Left colon (tissue), 2 donors: Measurements from ENCODE around the gene ZNF678. TPM values are rescaled to one million over a fixed set of nuclear protein-coding genes. Genes with fewer than 3 reads are reported as not detected.

ENCODE experiments used
- ATAC-seq: fragments of 200-7000 bp; cut with Tn5 transposase; one replicate; pipeline ENCODE4 v1.9.1; 2020; ENCODE audit warnings: mild to moderate bottlenecking, moderate library complexity
- DNase-seq, 2 donors: peaks; one replicate each; pipeline ENCODE4 v3.0.0-alpha.2; 2020
- intact Hi-C, 2 donors: fragments of 100-400 bp; cut with DNase I in 1 of 2; cut with micrococcal nuclease in 1 of 2; formaldehyde crosslinking; loops; one replicate each; pipeline versions ENCODE4 v1.11.2 to v1.14.0; 2022; cut with DNase I, micrococcal nuclease
- long read RNA-seq: library from polyadenylated mRNA; unstranded; transcript quantifications from one replicate; pipeline ENCODE4 v2.0.0, GENCODE V29; 2021
- total RNA-seq, 2 donors: library from RNA; stranded (reverse); fragmentation: NEBNext Ultra II Directional; extraction: Animal tissue kit (Norgen Biotek cat#: 25700); gene quantifications; one replicate each; pipeline ENCODE4 v1.2.1, GENCODE V29; 2021
- donor health status: DM: no; HTN: no; CAD: no.
- donor health status: DM: yes; HTN: yes; CAD: no.

The ZNF678 gene
- total RNA-seq = 1 to 10 TPM; 6.7 to 9.2 TPM
- long read RNA-seq, partial matches to known transcripts = 0 of 2 reads
- long read RNA-seq, other reads (novel, unspliced or antisense) = 2 of 2 reads

DNA sequence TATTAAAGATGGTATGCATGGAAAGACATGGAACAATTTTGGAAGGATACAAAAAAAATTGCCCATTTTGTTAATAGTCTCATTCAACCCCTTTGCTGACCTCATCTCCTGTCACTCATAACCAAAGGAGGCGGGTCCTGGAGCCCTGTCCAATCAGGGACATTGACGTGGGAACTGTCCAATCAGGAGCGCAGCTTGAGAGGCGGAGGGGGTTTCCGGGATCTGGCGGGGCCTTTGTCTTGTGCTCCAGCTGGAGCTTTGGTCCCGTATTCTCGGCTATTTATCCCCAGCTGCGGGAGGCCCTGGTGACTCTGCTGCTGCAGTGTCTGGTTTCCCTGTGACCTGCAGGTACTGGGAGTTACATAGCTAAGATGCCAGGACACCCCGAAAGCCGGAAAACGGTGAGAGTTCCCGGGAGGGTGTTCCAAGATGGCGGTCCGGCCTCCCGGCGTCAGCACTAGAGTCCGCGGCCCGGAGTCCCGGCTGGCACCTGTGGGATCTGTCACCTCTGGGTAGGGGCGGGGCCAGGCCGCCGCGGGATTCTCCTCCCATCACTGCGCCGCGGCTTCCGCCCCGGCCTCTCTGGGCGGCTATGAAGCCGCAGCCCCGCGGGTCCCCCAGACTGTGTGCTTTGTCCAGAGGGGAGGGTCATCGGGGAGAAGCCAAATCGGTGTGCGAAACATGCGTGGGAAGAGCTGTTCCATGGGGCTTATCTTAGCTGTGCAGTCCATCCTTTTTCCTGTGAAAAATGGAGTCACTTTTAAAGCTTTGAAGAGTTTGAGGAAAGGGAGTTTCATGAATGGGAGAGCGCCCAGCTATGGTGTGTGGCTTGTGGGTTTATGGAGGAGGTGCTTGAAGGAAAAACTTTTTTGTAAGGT lies at the start of gene ZNF678:
Gene ZNF678, plus strand, starts transcription at position 233 of the 878 bp plus-strand sequence. CDS start 87,436 bp downstream, outside the sequence.
- DNase-seq = peak; percentile 94 to 95
- intact Hi-C loops = no loop called here
- peak; percentile 98 for ATAC-seq

DNA sequence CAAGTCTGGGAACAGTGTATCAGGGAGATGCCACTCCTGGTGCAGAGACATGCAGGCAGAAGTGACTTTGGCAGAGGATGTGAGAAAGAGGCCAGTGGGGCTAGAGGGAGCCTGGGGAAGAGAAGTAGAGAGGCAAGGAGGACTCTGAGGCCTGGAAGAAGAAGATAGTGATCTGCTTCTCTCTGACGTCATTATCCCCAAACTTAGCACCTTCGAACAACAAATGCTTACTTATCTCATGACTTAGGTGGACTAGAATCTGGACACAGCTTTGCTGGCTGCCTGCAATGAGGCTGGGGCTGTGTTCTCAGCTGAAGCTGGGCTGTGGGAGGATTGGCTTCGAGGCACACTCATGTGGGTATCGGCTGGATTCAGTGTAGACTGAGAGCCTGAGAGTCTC lies 44.5 kb upstream of the ZNF678 start:
- no peak for DNase-seq
- intact Hi-C loops = no loop called here
- no peak for ATAC-seq

DNA sequence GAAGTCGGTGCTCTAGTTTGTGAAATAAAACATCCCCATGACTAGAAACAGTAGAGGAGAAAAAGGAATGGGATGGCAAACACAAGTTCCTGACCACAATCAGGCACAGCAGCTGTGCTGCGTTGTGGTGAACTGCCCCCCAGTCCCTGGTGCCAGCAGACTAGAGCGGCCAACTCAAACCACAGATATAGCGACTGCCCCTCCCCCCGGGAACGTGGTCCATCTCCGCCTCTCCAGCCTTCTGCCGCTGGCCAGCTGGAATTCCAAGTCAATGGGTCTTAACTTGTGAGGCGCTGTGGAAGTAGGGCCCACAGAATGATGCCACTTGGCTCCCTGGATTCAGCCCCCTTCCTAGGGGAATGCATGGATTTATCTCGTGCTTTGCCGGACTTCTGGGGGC lies 41.6 kb upstream of the ZNF678 start:
- ATAC-seq (no peak), DNase-seq (no peak)
- intact Hi-C loops = no loop called here

DNA sequence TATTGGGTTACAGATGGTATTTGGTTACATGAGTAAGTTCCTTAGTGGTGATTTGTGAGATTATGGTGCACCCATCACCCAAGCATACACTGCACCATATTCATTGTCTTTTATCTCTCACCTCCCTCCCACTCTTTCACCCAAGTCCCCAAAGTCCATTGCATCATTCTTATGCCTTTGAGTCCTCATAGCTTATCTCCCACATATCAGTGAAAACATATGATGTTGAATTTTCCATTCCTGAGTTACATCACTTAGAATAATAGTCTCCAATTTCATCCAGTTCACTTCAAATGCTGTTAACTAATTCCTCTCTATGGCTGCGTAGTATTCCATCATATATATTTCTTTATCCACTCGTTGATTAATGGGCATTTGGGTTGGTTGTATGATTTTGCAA lies 36.8 kb upstream of the ZNF678 start:
- no peak for ATAC-seq
- intact Hi-C loops = no loop called here

DNA sequence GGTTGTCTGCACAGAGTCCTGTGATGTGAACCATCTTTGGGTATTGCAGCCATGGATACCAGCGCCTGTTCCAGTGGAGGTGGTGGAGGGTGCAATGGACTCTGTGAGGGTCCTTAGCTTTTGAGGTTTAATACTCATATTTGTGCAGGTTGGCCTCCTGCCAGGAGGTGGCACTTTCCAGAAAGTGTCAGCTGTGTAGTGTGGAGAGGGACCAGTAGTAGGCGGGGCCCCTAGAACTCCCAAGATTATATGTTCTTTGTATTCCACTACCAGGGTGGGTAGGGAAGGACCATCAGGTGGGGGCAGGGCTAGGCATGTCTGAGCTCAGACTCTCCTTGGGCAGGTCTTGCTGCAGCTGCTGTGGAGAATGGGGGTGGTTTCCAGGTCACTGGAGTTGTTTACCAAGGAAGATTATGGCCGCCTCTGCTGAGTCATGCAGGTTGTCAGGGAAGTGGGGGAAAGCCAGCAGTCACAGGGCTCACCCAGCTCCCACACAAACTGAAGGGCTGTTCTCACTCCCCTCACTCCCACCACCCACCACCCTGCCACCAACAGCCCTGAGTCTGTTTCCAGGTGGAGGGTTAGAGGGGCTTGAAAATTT lies 31.2 kb upstream of the ZNF678 start:
- intact Hi-C loops = no loop called here
- no peak for ATAC-seq
- DNase-seq = no peak

More for the DNA sequence above, 36.8 kb upstream of the ZNF678 start:
- no peak for DNase-seq

DNA sequence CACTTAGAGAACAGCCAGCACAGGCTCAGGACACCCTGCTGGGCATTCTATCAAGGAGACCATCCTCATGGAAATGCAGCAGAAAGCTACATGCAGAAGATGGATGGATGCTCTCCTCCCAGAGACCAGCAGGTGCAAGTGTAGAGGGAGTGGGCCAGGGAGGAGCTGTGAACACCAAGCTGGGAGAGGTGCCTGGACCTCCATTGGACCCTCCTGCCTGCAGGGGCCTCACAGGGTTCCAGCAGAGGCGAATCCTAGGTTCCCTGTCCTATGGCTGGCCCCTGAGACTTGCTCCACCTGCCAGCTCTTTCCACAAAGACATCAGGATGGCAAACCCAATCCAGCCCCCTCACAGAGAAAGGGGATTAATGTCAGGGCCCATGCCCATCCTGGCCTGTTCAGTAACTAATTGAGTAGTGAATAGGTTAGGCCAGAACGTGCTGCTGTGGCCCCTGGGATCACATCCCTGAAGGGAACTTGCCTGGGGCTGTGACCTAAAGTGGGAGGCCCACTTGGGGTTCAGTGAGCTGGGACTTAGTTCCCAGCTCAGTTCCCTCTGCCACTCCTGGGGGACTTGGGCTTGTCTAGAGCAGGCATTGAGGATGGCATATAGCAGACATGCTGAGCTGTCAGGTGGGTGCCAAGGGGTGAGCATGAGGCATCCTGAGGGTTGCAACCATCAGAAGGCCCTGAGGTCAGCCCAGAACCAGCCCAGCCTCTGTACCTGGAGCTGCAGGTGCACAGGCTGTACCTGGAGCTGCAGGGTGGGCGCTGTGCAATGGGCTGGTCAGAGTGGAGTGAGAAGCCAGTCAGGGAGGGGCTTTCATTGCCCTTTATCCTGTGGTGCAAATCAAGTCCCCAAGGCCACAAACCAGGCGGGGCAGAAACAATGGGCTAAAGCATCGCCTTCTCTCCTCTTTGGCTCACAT lies 22.9 kb upstream of the ZNF678 start:
- intact Hi-C loops = no loop called here
- ATAC-seq (no peak), DNase-seq (peak in 1 of 2 donors; percentile 4)

DNA sequence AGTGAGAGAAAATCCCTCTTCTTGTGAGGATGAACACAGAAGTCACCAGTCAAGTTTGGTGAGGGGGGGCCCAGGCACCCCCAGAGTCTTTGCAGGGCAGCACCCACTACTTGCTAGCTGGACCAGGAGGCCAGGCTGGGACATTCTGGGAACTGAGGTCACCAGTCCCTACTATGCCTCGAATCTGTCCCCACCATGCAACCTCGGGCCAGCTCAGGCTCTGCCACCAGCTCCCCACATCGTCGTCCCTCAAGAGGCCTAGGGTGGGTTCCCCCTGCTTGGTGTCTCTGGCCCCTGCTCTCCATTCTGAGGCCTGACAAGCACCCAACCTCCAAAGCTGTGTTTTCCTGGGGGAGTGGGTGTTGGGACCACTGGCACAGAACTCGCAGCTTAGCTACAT lies 22.2 kb upstream of the ZNF678 start:
- intact Hi-C loops = no loop called here
- ATAC-seq (no peak), DNase-seq (no peak)

DNA sequence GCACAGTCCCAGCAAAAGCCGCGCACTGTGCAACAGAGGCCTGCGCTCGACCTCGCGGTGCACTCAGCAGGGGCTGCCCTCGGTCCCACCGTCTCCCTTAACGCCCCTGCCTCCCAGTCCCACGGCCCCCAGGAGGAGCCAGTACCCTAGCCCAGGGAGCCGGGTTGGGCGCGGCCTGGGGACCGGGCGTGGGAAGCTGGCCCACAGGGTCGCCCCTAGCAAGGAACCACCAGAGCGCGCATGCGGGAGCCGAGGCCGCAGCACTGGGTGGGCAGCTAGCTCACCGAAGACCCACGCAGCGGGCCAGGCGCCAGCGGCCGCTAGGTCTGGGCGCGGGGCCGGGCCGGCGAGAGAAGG lies 21.6 kb upstream of the ZNF678 start:
- ATAC-seq = no peak
- no peak for DNase-seq
- intact Hi-C loops = no loop called here

DNA sequence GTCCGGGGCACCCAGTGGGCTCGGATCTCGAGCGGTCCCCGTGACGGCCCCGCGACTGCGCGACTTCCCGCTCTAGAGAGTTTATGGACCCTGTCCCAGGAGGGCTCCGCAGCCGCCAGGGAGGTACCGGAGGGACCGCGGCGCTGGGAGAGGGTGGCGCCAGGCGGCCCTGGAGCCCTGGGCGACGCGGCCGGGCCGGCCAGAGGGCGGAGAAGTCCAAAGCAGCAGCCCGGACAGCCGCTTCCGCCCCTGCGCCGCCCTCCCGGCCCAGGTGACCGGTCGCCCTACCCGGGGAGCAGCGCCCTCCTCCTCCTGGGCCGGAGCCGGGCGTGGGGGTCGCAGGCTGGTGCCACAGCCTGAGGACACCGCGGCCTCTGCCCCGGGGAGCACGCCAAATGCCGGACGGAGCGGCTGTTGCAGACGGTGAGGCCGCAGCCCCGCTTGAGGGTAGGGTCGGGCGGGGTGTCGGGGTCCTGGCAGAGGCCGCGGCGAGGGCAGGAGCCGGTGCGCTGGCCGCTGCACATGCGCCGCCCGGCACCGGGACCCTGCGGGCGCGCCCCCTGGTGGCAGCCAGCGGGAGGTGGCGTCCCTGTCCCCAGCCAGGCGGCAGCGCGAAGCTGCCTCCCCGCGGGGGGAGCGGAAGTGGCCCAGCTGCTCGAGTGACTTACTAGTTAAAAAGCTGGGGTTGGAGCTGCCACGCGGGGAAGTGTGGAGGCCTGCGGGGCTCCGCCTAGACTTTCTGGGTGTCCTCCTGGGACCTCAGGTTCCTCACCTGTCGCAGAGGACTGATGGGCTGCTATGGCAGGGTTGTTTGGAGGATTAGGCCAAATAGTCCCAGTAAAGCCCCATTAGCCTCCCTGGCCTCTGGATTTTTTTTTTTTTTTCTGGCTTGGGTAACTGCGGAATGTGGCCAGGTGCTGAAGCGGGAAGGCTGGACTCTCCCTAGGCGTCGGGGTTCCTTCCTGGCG lies 20.9 kb upstream of the ZNF678 start:
- intact Hi-C loops = no loop called here

DNA sequence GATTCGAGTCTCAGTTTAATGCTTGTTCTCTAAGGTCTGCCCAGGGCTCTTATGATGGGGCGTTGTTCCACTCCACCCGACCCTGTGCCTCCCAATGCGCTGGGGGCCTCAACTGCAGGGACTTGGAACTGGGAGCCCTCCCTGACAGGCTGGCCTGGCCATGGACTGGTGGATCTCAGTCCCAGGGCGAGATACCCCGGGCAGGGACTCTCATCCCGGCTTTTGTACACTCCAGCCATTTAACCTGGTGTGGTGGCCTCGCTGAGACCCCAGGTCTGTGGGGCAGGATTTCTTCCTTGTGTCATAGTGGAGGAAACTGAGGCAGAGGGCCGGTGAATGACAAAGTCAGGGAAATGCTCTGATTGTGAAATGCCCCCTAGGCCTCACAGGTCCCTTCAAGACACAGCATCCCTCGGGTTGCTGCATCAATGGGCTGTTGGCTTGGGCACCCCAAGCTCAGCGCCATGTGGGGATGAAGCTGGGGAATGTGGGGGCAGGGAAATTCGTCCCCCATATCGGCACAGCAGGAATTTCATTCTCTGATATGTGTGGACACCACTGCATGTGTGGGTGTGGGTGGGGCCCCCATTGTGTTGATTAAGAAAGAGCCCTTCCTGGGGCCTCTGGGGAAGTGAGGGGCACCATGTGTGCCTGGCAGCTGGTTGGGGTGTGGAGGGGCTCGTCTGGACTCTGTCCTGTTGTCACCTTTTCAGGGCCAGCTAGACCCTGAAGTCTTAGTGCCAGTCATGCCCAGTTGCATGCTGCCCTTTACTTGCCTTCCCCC lies 19.9 kb upstream of the ZNF678 start:
- intact Hi-C loops = no loop called here
- ATAC-seq (no peak), DNase-seq (peak in 1 of 2 donors; percentile 7)

More for the DNA sequence above, 20.9 kb upstream of the ZNF678 start:
- ATAC-seq (peak; percentile 96), DNase-seq (peak; percentile 87 to 89)

DNA sequence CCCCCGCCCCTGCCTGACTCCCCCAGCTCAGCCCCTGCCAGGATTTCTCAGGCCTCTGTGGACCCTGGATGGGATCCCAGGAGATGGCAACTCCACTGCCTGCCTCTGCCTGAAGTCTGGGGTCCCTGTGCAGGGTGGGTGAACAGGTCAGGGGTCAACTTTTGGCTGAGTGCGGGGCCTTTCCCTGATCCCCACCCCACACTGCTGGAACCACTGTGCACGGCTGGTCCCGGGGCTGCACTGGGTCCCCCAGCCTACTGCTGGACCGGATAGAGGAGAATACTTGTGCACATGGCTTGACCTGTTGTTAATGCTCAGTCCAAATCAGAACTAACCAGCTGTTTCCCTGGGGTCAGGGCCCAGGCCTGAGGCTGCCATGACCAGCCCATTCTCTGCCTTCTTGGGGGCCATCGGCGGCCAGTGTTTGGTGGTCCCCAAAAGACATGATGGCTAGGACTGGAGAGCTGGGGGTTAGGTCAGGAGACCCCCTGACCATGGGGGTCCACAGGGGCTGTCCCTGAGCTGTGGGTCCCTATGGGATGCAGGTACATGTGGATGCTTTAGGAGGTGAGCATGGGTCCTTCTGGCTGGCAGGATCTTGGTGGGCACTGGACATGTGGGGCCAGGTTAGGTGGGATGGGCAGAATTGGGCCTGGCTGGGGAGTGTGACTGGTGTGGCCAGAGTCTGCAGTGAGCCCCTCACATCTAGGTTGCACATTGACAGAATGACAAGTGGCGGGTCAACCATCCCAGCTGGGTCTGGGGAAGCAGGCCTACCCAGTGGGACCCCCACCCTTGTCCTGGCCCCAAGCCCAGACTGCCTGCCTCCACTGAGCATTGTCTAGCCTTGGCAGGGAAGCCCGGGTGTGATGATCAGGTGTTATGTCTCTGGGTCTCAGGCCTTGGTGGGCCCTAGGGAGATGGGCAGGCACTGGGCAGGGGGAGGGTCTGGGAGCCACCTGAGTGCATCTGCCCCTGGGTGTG lies 19.0 kb upstream of the ZNF678 start:
- peak in 1 of 2 donors; percentile 6 for DNase-seq
- intact Hi-C loops = no loop called here

DNA sequence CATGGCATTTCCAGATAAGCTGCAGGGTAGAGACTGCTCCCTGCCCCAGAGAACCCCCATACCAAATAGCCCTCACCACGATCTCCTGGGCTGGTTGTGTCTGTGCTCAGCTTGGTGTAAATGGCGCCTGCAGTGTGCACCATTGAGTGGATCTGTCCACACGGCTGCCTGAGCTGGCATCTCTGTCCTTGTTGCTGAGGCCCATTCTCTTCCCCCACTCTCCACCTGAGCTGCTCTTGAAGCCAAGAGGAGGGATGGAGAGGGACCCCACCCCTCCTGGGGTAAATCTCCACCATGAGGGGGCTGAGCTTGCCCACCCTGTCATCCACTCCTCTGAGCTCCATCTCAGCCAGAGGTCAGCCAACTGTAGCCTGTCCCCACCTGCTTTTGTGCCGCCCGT lies 18.0 kb upstream of the ZNF678 start:
- DNase-seq = no peak
- intact Hi-C loops = no loop called here
- ATAC-seq = no peak

More for the DNA sequence above, 19.0 kb upstream of the ZNF678 start:
- ATAC-seq = no peak

DNA sequence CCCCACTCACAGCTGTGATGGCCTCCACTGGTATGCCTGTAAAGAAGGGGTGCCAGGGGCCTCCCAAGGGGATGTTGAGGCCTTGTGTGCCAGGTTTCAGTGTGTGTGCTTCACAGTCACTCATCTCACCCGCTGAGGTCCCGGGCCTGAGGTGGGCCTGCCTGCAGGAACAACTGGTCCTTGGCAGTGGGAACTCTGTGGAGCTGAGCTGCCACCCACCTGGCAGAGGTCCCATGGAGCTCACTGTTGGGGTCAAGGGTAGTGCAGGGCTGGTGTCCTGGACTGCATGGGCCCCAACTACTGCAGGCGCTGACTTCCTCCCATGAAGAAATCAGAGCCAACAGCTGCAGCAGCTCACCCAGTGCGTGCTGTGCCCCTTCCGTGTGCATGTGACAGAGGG lies 17.3 kb upstream of the ZNF678 start:
- DNase-seq (peak in 1 of 2 donors; percentile 6), ATAC-seq (no peak)
- intact Hi-C loops = no loop called here

DNA sequence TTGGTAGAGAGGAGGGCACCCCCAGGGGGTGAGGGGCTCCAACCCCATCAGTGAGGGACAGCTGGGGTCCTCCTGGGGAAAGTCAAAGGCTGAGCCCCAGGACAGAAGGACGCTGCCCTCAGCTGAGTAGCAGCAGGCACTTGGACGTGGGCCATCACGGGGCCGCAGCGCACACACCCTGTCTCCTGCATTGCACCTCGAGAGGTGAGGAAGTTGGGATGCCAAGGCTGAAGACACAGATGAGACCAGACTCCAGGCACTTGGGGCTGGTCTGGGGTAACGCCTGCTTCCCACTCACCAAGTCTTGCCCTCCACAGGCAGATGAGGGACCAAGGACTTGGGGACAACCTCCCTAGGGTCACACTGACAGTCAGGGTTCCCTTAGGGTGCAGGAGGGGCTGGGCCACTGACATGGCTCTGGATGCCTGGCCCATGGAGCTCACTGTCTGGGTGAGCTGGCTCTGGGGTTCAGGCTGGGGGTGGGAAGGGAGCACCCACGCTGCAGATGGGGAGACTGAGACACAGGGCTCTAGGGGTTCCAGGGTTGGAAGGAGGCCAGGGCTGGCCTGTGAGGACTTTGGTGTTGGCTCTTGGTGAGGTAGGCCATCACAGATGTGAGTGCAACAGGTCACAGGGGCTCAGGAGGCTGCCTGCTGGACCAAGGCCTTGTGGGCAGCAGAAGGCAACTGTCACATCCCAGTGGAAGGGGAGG lies 16.6 kb upstream of the ZNF678 start:
- ATAC-seq = no peak
- intact Hi-C loops = no loop called here
- no peak for DNase-seq

DNA sequence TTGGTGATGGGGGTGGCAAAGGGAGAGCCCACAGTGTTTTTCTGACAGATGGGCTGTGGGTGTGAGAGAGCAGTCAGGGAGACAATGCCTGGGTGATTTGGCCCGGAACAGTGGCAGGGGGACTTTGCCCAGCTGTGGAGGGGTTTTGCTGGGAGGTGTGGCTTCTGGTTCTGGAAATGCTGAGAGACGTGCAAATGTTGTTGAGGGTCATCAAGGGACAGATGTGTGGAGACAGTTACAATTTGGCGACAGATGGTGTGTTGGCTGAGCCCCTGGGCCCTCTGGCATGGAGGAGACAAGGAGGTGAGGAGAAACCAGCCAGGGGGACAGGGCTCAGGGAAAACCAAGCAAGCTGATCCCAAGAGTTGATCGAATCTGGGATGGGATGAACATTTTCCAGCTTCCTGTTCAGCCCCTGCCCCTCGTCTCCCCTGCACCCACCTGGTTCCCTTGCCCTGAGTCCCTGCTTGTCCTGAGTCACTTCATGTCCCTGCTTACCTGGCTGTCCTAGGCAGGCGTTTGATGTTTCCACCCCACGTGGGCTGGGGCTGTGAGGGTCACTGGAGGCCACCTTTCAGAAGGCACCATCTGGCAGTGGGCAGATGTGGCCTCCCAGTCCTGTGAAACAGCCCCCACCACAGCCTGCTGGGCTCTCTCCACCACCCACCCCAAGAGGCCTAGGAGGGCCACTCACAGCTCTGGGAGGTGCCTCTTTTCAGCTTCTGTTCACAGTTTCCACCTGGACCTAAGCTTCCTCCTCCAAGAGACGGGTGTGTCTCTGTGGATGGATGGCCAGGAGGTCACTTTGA lies 15.8 kb upstream of the ZNF678 start:
- ATAC-seq (peak; percentile 75), DNase-seq (peak in 1 of 2 donors; percentile 15)
- intact Hi-C loops = no loop called here
